Kidney epithelial cell (primary cell): ENCODE results near the gene RAPGEF6. TPM values are rescaled to one million over a fixed set of nuclear protein-coding genes. Genes with fewer than 3 reads are reported as not detected.

Experiments used
- DNase-seq: peaks from one replicate; pipeline ENCODE4 v3.0.0-alpha.2; 2010; ENCODE audit warnings: low read depth
- H3K27me3 ChIP-seq: 2 replicates; pipeline ENCODE4 v1.6.0; 2011; ENCODE audit warnings: low read length; ENCODE audit not compliant: control insufficient read depth, insufficient read depth
- H3K36me3 ChIP-seq: 2 replicates; pipeline ENCODE4 v1.5.1; 2011; ENCODE audit warnings: low read length; ENCODE audit not compliant: control insufficient read depth, insufficient read depth
- H3K4me3 ChIP-seq: 2 replicates; pipeline ENCODE4 v1.5.1; 2011; ENCODE audit warnings: low read depth, mild to moderate bottlenecking, control low read depth, low read length
- CTCF ChIP-seq: IDR thresholded peaks from 2 replicates; pipeline ENCODE4 v1.5.1; 2011; ENCODE audit warnings: mild to moderate bottlenecking, moderate library complexity, low read length, control low read depth, inconsistent platforms; ENCODE audit not compliant: insufficient read depth, poor library complexity, severe bottlenecking
- total RNA-seq: library from RNA; depleted of rRNA; stranded (reverse); fragments of >200 nt; gene quantifications from 2 replicates; pipeline ENCODE4 v1.2.3, GENCODE V29; 2015

Gene RAPGEF6
- total RNA-seq, 1 donor from 2014 or later: 10.0 TPM

DNA sequence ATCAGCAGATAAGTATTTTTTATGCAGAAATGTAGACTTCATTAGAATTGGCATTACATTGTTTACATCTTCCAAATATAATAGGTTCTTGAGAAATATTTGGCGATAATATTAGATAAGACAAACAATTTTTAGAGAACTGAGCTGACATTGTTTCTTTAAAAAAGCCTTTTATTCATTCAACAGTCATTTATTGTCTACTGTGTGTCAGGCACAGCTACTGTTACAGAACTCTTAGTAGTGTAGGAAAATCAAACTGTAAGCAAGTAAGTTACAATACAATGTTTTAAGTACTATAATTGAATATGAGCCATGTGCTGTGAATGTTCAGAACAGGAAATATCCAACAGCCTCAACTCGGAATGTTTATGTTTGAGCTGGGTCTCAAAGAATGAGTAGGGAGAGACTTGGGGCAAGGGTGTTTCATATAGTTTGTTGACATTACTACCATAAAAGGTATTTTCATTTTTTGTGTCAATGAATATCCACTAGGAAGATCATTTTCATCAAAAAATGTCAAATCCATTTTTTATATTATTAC, 257.2 kb downstream of the RAPGEF6 start:
- no peak for TF ChIP-seq CTCF
- Histone ChIP-seq H3K36me3 (no peaks in the 10 kb centered on the region), H3K27me3 (no peaks in the 10 kb centered on the region), H3K4me3 (no peak overlapping the region)
- no peak for DNase-seq

- no peak for DNase-seq
- H3K27me3 ChIP-seq: no peaks in the 10 kb centered on the region
- no peak overlapping the region for H3K4me3 ChIP-seq
- no peak for TF ChIP-seq CTCF
- H3K36me3 ChIP-seq: no peaks in the 10 kb centered on the region
Measured at GRCh38 chr5:131377346-131377745, 257.7 kb downstream of the RAPGEF6 start.

DNA sequence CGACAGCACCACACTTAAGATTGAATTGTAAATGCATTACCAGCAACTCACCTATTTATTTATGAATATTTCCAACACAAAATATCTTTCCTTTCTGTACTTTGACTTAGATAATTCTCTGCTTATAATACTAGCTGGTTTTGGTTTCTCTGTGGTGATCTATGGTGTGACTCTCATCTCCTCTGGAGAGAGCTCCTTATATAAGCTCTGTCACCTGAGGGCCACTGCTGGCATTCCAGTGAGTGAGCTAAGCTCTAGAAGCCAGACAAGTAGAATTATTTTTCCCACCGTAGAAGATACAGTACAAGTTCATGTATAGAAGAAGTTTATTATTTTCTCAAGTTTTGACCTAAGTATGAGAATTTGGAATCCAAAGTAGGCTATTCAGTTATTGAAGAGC, 259.7 kb downstream of the RAPGEF6 start:
- TF ChIP-seq CTCF: no peak
- no peaks in the 10 kb centered on the region for H3K27me3 ChIP-seq
- H3K36me3 ChIP-seq: no peaks in the 10 kb centered on the region
- no peak overlapping the region for H3K4me3 ChIP-seq
- no peak for DNase-seq

Other genes starting within 250 kb of the RAPGEF6 start
- 35.2 and 47.7 TPM in 2 replicates for gene FNIP1, start 161.8 kb upstream of the RAPGEF6 start, total RNA-seq